PFSK-1 (cell line): ENCODE results near the gene JPH2.

Experiments
- POLR2AphosphoS5 ChIP-seq: IDR thresholded peaks from 2 replicates; pipeline ENCODE4 v1.6.1; 2012; ENCODE audit warnings: low read depth, mild to moderate bottlenecking, control low read depth, low read length, moderate library complexity
- REST ChIP-seq, 2 experiments: IDR thresholded peaks; 2 replicates each; pipeline versions ENCODE4 v1.6.1 to v1.8.0; 2011 to 2012; ENCODE audit warnings: low read depth in 2 of 2, low read length in 2 of 2, control low read depth in 1 of 2, inconsistent platforms in 1 of 2, mild to moderate bottlenecking in 1 of 2, moderate library complexity in 1 of 2; ENCODE audit not compliant: insufficient read depth in 1 of 2
- TAF1 ChIP-seq: IDR thresholded peaks from 2 replicates; pipeline ENCODE4 v1.6.1; 2012; ENCODE audit warnings: low read length, control low read depth, borderline replicate concordance; ENCODE audit not compliant: insufficient read depth

- no peak for TF ChIP-seq POLR2AphosphoS5
- TF ChIP-seq REST (IDR thresholded peaks at IDR 0.05; ENCODE audit: insufficient read depth in 1 of 2, low read depth in 2 of 2, low read length in 2 of 2), result no peak
- TF ChIP-seq TAF1, result no peak
Observed at GRCh38 chr20:44145131-44145775, 41.7 kb downstream of the JPH2 start.
